Measurements from ENCODE around the gene P3R3URF.
A peak's percentile ranks its signal among the peaks of the same experiment; 100 is the strongest.
"Not testable (repeated sequence)": the region's sequence is repeated elsewhere in the genome, so short reads cannot be mapped to it uniquely, and the experiment has no call there.

The P3R3URF gene

DNA sequence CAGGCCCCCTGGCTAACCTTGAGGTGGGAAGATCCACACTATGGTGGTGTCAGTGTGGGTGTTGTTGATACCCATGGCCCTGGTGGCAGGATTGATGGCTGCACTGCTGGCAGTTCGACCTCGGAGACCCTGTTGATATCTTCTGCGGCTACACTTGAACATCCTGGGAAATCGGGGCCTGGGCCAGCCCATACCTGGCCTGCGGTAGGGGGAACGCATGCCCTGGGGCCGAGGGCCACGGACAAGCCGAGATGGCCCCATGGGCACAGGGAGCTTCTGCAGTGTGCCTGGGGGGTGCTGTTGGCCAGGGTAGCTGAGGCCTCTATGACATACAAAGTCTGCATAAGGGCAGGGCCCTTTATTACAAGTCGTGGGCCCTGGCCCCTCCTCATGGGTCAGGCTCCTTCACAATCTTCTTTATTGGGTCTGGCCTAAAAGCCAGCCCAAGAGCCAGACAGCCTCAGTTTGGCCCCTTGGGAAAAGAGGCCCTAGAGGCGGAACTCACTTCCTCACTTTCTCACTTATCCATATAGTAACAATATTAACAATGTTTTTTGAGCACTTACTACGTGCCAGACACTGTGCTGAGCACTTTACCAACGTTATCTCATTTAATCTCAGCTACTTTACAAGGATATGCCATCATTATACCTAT, at the start of gene P3R3URF:
TSS of gene P3R3URF (minus strand) at position 278 of the 655 bp plus-strand sequence. CDS start at position 261, 17 bp downstream.
- no peak for FAIRE-seq

DNA sequence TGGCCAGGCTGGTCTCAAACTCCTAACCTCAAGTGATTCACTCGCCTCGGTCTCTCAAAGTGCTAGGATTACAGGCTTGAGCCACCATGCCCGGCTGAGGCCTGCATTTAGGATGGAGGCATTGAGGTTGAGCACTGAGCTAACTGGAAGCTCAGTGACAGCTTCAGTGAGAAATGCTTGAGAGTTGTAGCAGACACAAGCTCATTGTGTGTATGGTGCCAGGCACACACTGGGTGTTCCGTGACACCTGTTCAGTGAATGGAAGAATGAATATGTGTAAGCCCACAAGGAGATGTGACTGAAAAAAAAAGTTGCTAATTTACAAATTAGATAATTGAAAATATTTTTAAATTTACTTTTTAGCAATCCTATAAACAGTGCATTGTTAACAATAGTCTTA, 48.7 kb upstream of the P3R3URF start:
- no peak for FAIRE-seq

DNA sequence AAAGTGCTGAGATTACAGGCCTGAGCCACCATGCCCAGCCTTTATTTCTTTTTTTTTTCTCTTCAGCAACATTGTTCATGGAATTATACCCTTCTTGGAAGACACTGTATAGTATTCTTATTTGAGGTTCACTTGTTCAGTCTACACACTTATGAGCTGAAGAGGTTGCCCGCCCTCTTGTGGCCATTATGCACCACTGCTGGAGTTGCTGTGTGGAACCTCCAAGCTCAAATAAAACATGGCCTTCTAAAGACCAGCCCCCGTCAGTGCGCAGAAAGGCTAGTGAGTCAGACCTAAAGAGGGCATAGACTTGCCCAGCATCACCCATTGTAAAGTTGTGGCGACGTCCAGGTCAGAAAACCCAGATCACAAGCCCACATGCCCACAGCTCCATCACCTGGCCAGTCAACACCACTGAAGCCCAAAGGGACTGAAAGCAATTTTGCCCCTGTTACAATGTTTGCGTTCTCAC, 47.2 kb upstream of the P3R3URF start:
- FAIRE-seq, result peak; percentile 91

DNA sequence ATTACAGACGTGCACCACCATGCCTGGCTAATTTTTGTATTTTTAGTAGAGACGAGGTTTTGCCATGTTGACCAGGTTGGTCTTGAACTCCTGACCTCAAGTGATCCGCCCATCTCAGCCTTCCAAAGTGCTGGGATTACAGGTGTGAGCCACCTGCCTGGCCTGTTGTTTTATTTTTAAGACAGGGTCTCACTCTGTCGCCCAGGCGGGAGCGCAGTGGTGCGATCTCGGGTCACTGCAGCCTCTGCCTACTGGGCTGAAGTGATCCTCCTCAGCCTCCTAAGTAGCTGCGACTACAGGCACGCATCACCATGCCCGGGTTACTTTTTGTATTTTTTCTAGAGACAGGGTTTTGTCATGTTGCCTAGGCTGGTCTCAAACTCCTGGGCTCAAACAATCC, 46.8 kb upstream of the P3R3URF start:
- FAIRE-seq, result not testable (repeated sequence)

DNA sequence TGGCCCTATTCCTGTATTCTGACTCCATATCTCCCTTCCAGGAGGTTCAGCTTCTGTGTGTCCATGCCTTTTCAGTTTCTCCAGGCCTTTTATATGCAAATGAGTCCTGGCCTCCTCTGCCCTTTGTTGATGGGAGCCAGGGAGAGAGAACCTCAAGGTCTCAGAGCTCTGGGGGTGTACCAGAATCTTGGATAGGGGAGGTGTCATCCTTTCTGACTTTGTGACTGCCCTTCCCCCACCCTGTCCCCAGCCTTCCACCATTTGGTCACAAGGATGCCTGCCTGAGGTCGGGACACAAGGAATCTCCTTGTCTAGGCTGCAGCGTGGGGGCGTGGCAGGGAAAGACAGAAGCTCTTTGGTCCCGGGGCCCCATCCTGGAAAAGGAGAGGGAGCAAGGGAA, 45.5 kb upstream of the P3R3URF start:
- FAIRE-seq, result no peak

DNA sequence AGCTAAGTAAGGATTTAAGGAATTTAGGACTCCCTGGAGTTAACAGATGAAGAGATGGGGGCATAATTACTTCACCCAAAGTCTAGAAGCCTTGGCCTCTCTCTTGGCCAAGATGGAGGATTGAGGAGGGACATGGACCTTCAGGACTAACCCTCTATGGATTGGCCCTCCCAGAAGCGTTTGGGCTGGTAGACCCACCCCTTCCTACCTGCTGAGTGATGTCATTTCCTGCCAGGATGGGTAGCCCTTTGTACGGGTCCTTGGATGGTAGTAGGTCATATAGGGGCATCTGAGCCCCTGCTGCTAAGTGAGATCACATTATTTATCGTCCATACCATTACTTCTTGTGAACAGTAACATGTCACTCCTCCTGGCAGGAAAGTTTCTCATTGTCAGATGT, 44.5 kb upstream of the P3R3URF start:
- FAIRE-seq, result no peak

DNA sequence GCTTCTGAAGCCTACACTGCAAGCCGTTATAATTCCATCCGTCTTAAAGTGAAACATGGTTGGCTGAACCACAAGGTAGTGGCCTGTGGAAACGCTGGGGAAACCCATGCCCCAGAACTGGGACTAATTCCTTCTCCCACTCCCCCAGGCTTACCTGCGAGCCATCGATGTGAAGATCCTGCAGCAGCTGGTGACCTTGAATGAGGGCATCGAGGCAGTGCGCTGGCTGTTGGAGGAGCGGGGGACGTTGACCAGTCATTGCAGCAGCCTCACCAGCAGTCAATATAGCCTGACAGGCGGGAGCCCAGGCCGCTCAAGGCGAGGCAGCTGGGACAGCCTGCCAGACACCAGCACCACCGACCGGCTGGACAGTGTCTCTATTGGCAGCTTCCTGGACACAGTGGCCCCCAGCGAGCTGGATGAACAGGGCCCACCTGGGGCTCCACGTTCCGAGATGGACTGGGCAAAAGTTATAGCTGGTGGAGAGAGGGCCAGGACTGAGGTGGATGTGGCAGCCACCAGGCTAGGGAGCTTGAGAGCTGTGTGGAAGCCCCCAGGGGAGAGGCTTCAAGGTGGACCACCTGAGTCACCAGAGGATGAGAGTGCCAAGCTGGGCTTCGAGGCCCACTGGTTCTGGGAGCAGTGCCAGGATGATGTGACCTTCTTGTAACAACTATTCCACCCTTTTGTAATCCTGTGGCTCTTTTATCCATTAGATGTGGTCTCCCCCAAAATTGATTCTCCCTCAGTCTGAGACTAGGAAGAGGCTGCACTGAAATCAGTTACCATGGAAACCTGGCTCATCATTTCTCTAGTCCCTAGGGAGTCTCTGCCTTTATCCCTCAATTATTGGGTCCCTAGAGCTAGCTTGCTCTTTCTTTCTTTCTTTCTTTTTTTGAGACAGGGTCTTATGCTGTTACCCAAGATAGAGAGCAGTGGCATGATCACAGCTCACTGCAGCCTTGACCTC, 43.5 kb upstream of the P3R3URF start:
- no peak for FAIRE-seq

DNA sequence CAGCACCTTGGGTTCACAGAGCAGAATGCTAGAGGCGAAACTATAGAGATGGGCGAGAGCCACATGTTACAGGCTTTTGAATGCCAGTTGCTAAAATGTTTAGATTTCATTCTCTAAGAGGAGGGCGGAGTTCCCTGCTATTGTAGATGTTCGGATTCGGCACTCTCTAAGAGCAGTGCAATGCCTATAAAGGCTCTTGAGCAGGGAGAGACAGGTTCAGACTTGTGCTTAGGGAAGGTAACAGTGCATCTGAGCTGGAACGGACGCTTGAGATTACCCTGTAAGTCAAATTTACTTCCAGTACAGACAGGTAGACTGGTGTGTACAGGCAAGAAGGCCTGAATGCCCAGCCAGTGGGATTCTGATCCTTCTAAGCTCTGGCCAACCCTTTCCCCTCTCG, 42.2 kb upstream of the P3R3URF start:
- FAIRE-seq, result no peak

DNA sequence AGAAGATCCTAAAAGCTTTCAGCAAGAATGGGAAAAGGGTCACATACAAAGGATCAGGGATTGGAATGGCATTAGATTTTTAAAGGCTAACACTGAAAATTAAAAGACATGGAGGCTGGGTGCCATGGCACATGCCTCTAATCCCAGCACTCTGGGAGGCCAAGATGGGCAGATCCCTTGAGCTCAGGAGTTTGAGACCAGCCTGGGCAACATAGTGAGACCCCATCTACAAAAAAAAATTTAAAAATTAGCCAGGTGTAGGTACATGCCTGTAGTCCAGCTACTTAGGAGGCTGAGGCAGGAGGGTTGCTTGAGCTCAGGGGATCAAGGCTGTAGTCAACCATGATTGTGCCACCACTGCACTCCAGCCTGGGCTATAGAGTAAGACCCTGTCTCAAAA, 39.2 kb upstream of the P3R3URF start:
- FAIRE-seq, result no peak

DNA sequence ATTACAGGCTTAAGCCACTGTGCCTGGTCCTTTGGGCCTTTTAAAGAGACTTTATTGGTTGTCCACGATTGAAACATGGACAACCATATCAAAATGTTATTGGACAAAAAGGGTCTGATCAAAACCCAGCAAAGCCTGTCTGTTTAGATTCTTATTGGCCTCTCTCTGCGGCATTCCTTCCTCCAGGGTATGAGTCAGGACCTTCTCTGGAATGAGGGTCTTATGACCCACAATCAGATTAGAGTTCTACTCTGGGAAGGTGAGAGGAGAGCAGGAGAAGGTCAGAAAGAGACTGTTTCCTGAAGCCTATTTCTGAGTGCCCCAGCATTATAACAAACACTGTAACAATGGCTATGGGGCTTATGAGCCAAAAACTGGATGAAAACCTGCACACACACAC, 34.8 kb upstream of the P3R3URF start:
- no peak for FAIRE-seq

DNA sequence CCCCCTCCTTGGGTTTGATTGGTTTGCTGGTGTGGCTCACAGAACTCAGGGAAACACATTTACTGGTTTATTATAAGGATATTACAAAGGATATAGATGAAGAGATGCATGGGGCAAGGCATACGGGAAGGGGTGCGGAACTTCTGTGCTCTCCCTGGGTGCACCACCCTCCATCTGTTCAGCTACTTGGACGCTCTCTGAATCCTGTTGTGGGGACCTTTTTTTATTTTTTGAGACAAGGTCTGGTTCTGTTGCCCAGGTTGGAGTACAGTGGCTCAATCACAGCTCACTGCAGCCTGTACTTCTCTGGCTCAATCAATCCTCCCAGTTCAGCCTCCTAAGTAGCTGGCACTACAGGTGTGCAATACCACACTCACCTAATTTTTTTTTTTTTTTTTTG, 34.3 kb upstream of the P3R3URF start:
- FAIRE-seq, result no peak

DNA sequence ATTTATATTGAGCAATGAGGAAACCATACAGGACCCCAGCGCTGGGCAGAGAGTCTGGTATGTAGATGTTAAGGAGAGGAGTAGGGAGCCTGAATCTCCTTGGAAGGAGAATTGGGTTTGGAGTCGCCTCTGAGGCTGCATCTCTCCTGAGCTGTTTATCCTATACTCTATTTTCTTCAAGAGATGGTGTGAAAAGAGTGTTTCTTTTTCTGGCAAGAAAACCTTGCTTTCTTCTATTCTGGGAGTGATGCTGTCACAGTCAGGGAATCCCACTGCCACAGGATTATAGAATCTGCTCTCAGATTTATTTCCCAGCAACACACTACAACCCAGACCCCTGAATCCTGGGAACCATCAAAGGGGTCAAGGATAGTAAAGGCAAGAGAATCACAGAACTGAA, 30.1 kb upstream of the P3R3URF start:
- no peak for FAIRE-seq

DNA sequence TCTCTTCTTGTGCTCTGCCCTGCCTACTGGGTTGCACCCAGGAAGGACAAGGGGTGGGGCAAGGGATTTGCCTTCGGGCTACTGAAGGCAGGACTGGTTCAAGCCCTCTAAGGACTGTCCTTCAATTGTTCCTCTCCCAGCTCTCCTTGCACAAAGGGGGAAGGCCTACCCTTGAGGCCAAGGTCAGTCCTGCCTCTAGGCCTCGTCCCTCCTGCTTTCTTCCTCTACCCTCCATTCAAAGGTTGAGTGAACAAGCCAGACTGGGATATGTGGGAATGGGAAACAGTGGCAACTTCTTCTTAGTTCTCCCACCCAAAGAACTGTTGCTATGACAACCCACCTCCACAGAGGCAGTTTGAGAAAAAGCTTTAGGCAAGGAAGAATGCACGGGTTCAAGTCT, 29.5 kb upstream of the P3R3URF start:
- no peak for FAIRE-seq

DNA sequence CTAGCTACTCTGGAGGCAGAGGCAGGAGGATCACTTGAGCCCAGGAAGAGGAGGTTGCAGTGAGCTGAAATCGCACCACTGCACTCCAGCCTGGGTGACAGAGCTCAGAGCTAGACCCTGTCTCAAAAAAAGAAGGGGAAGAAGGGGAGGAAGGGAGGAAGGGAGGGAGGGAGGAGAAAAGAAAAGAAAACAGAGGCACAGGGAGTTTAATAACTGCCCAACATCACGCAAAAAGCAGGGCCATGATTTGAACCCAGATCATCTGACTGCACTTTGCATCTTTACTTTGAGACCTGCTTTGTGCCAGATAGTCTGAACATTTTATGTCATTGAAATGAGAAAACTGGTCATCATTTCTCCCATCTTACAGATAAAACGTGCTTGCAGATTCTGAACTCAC, 28.9 kb upstream of the P3R3URF start:
- FAIRE-seq, result no peak

DNA sequence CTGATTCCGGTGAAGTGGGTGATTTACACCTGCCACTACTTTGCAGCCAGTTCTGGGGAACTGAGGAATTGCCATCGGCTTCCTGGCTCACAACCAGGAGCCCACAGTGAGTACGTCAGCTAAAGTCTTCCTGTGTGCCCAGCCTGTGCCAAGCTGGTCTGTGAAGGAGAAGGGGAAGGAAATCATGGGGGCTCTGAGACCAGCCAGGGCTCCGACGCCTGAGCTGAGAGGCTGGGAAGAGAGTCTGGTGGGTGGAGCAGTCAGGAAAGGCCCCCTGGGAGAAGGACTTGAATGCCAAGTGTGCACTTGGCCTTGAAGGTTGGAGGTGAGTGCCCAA, 28.1 kb upstream of the P3R3URF start:
- no peak for FAIRE-seq

DNA sequence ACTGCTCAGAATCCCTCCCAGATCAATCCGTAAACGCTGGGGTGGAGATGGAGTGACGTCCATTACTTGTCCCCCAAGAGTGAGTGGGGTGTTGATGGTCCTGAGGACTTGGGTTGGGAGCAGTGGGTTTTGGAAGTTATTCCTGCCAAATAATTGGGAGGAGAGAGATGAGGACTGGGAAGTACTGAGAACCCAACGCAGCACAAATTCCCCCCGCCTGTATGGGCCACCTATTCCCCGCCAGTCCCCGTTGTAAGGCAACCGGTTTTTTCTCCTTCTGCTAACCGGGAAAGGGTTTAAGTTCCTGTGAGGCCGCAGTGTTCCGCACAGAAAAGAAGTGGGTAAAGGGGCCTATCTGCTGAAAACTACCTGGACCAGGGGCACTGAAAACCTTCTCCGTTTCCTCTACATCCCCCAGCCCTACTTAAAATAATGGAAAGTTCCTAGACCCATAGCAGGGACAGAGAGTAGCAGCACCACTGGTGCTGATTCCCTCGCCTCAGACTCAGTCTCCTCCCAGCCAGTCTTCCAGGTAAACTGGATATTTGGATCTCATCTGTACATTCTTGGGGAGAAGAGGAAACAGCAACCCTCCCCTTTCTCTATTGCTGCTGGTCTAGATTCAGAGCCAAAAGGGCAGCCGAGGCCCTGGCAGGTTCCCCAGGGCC, 27.6 kb upstream of the P3R3URF start:
- no peak for FAIRE-seq

DNA sequence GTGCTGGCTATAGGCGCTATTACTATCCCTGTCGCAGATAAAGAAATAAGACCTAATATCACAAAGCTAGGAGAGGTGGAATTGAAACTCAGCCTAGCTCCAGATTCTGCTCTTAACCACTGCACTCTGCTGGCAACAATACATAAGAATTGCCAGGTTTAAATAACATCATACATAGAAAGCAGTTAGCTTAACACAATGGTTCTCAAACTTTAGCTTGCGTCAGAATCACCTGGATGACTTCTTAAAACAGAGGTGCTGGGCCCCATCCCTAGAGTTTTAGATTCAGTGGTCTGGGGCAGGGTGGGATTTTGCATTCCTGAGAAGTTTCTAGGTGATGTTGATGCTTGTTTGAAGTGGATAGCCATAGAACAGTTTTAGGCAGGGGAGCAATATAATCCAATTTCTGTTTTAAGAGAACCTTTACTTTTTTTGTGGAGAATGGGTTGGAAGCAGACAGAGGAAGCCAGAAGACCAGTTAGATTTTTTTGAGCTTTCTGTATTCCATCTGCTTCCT, 23.0 kb upstream of the P3R3URF start:
- no peak for FAIRE-seq

DNA sequence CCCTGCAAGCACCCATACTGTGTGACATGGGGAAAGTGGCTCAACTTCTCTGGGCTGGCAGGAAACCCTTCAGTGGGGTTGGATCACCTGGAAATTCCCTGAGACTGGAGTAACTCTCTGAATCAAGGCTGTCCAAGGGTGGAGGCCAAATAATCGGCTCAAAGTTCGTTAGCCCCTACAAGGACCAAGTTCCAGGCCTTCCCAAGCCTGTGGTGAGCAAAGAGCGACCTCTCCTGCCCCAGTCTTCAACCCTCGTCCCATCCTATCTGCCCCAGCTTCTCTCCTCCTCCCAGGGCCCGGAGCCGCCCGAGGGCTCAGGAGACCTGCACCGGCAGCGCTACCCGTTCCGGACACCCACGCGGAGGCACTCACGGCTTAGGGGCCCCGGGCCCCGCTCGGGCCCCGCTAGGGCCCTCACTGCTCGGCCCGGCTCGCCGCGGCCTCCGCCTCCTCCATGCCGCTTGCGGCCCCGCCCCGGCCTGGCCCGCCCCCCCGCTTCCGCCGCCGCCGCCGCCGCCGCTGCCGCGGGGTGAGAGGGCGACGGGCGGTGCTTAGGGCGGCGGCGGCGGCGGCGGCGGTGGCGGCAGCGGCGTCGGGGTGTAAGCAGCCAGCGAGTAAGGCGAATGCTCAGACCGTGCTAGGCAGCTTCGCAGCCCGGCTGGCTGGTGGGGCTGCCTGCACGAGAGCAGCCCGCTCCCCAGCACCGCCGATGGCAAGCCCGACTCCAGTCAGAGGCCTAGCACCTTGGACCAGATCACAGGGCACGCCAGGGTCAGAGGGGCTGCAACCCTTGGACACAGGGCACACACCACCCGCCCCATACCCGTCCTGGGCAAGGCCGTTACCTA, 21.9 kb upstream of the P3R3URF start, which contains the start of gene POMGNT1:
TSS of gene POMGNT1 (minus strand) at position 471 of the 848 bp plus-strand sequence. CDS start 613 bp downstream, outside the sequence.
- no peak for FAIRE-seq

DNA sequence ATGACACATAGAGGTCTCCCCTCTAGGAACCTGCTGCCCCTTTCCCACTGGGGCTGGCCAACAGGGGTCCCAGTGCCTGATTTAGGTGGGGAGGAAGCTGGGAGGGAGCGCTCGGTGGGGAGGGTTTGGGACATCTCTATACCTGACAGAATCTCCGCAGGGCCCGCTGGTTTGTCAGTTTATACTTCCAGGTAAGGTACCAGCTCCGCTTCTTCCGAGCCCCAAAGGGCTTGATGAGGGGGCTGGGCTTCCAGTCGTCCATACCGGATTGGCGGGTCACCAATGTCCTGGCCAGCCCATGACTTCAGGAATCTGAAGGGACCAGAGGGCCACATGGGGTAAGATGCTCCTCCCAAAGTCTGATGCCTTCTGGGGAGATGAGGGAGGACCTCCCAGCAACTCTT, 21.3 kb upstream of the P3R3URF start:
- FAIRE-seq, result no peak

DNA sequence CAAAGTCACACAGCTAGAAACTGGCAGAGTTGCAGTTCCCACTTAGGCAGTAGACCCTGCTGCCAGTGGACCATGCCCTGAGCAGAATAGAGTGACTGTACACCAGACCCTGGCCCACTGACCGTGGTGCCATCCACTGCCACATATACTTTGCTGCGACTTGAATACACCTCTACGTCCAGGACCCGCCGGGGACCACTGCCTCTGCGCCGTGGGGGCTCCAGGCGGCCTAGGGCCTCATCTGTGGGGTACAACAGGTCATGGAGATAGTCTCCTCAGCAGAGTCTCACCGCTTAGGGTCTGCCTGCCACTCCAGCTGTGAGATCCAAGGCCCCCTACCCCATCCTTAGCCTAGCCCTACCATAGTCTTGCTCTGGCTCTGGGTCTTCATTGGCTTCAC, 20.3 kb upstream of the P3R3URF start:
- FAIRE-seq, result no peak

DNA sequence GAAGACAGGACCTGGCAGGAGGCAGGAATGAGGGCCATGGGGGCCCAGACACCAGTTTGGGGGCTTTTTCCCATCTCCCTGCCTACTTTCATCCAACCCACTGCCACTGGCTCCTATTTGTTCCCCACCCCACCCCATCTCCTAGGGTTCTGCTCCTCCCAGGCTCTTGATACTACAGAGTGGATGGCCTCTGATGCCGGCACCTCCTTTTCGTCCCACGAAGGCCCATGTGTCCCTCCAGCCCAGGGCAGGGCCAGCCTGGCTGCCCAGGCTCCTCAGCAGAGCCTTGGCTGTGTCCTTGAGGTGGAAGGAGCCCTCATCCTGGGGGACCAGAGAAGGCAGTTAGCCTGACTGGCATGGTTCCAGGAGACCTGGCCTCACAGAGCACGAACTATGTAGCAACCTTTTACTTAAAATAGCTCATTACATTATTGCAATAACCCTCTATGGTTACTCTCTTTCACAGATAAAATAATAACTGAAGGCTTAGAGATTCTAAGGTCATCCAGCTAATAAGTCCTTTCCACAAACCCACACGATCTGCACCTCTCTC, 18.4 kb upstream of the P3R3URF start:
- no peak for FAIRE-seq

DNA sequence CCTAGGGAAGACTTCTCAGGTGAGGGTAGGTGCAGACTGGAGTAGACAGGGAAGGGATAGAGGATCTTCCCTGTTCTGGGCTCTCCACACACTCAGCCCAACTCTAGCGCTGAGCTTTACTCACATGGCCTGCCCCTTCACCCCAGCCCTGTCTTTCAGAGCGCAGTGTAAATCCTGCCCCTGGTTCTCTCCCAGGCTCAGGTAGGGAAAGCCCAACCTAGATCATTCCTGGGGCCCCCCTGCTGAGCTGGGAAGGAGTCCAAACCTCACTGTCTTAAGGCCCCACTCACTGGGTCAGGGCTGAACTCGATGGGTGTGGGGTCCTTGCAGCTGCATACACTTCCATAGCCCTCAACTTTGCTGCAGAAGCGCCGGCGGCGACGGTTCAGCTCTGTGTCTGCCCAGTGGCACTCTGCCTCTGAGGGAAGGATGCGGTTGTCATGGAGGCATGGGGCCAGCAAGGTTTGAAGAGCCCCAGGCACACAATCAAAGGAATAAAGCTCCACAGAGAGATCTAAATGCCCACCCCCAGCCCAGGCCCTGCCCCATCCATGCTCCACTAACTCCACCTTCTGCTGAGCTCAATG, 17.8 kb upstream of the P3R3URF start:
- FAIRE-seq, result no peak
